ENCODE measurements around the gene UPK2.

UPK2 gene

DNA sequence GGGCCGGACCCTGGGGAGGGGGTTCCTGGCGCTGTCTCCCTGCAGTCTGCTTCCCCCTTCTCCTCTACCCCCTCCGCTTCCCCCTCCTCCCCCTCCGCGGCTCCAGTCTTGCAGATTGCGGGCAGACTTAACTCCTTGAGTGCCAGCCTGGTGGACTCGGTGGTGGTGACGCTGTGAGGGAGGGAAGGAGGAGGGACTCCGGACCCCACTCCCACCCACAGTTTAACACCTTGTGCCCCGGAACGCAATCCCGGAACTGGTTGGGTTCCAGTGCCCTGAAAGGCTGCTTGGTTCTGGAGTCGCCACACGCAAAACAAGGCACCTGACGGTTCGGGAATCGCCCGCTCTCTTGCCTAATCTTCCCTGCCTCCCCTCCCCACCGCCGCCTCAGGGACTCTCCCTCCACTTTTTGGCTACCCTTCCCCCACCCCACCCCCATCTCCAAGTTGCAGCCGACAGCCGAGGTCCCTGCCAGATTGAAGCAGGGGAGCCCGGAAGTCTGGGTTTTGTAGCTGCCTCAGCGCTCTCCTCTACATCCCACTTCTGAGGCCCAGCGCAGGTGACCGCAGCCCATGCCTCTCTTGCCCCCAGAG lies 26.5 kb upstream of the UPK2 start:
- no peak for DNase-seq (ENCODE audit: low read depth)

GRCh38 chr11:118930094-118930712 lies 25.9 kb upstream of the UPK2 start:
- H3K4me3 ChIP-seq (ENCODE audit: control insufficient read depth, low read depth, low read length), result peak overlapping the region; percentile 76
- peak; percentile 91 for TF ChIP-seq CTCF (IDR thresholded peaks at IDR 0.05; ENCODE audit: control insufficient read depth, insufficient read depth, low read depth, low read length, missing control alignments)
- no peak for DNase-seq (ENCODE audit: low read depth)

More for the DNA sequence above, 26.5 kb upstream of the UPK2 start:
- TF ChIP-seq CTCF (IDR thresholded peaks at IDR 0.05; ENCODE audit: control insufficient read depth, insufficient read depth, low read depth, low read length, missing control alignments), result no peak
- peak overlapping the region; percentile 76 for H3K4me3 ChIP-seq (ENCODE audit: control insufficient read depth, low read depth, low read length)

DNA sequence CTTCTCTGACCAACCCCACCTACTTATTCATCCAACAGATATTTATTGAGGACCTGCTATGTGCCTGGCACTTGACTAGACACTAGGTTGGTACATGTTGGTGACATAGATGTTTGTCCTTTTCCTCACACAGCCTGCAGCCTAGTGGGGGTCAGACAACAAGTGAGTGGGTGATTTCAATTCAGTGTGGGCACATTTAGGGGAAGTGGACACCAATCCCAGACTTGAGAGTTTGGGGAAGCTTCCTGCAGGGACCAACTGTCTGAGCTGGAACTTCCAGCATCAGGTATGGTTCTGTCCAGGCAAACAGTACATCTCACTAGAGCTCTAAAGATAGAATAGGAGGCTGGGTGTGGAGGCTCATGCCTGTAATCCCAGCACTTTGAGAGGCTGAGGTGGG lies 24.5 kb upstream of the UPK2 start:
- DNase-seq (ENCODE audit: low read depth), result no peak
- no peak overlapping the region for H3K4me3 ChIP-seq (ENCODE audit: control insufficient read depth, low read depth, low read length)
- no peak for TF ChIP-seq CTCF (IDR thresholded peaks at IDR 0.05; ENCODE audit: control insufficient read depth, insufficient read depth, low read depth, low read length, missing control alignments)

DNA sequence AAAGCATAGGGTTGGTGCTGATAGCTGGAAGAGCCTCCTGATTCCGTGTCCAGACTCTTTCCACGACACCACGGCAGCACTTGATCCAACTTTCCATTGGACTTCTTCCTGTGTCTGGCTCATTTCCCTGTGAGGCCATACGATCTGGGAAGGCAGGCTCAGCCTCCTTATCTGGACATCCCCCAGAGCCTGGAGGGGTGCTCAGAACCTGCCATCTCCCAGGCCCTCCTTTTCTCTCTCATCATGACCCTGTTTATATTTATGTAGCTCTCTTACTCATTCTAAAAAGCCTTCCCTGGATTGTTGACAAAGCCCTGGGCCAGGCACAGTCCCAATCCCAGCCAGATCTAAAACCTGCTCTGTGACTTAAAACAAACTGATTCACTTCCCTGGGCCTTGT lies 22.6 kb upstream of the UPK2 start:
- no peak overlapping the region for H3K4me3 ChIP-seq (ENCODE audit: control insufficient read depth, low read depth, low read length)
- DNase-seq (ENCODE audit: low read depth), result no peak
- TF ChIP-seq CTCF (IDR thresholded peaks at IDR 0.05; ENCODE audit: control insufficient read depth, insufficient read depth, low read depth, low read length, missing control alignments), result no peak

DNA sequence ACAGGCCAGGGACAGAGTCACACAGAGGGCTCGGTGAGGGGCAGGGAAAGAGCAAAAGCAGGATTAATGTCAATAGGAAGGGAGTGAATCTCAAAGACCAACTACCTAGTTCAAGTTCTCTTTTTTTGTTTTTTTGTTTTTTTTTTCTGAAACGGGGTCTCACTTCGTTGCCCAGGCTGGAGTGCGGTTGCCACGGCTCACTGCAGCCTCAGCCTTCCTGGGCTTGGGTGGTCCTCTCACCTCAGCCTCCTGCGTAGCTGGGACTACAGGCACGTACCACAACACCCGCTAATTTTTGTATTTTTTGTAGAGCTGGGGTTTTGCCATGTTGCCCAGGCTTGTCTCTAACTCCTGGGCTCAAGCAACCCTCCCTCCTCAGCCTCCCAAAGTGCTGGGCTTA lies 20.7 kb upstream of the UPK2 start:
- no peak for TF ChIP-seq CTCF (IDR thresholded peaks at IDR 0.05; ENCODE audit: control insufficient read depth, insufficient read depth, low read depth, low read length, missing control alignments)
- DNase-seq (ENCODE audit: low read depth), result no peak
- H3K4me3 ChIP-seq (ENCODE audit: control insufficient read depth, low read depth, low read length), result no peak overlapping the region

GRCh38 chr11:118938491-118939403 lies 17.4 kb upstream of the UPK2 start:
- TF ChIP-seq CTCF (IDR thresholded peaks at IDR 0.05; ENCODE audit: control insufficient read depth, insufficient read depth, low read depth, low read length, missing control alignments), result no peak
- no peak overlapping the region for H3K4me3 ChIP-seq (ENCODE audit: control insufficient read depth, low read depth, low read length)
- DNase-seq (ENCODE audit: low read depth), result no peak

All from AG09309 (cell line).